ENCODE results near the gene OR4X1.

GRCh38 chr11:48272606-48273005 lies 8.9 kb downstream of the OR4X1 start:
- no peak for TF ChIP-seq CTCF (IDR thresholded peaks at IDR 0.05)
- TF ChIP-seq POLR2A (IDR thresholded peaks at IDR 0.05), result no peak
- TF ChIP-seq POLR2AphosphoS5 (IDR thresholded peaks at IDR 0.05), result no peak
- TF ChIP-seq EP300 (IDR thresholded peaks at IDR 0.05), result no peak
